GM12892 (cell line): ENCODE results near the gene PDIA6.
"Not testable (repeated sequence)": the region's sequence is repeated elsewhere in the genome, so short reads cannot be mapped to it uniquely, and the experiment has no call there.

Experiments
- DNase-seq: peaks from one replicate; pipeline ENCODE4 v3.0.0; 2011; ENCODE audit not compliant: insufficient read length
- FAIRE-seq: peaks from 2 replicates; lab custom pipeline; 2011; peaks lifted over from hg19 to GRCh38; lab: Jason Lieb, UNC
- POLR2A ChIP-seq: IDR thresholded peaks from 2 replicates; pipeline ENCODE4 v1.6.1; 2011; ENCODE audit warnings: low read depth, low read length, control low read depth
- POLR2AphosphoS5 ChIP-seq: IDR thresholded peaks from 2 replicates; pipeline ENCODE4 v1.6.1; 2011; ENCODE audit warnings: low read depth, low read length, control low read depth
- TAF1 ChIP-seq: IDR thresholded peaks from 2 replicates; pipeline ENCODE4 v1.6.1; 2011; ENCODE audit warnings: low read depth, mild to moderate bottlenecking, control low read depth, low read length, borderline replicate concordance

Gene PDIA6

DNA sequence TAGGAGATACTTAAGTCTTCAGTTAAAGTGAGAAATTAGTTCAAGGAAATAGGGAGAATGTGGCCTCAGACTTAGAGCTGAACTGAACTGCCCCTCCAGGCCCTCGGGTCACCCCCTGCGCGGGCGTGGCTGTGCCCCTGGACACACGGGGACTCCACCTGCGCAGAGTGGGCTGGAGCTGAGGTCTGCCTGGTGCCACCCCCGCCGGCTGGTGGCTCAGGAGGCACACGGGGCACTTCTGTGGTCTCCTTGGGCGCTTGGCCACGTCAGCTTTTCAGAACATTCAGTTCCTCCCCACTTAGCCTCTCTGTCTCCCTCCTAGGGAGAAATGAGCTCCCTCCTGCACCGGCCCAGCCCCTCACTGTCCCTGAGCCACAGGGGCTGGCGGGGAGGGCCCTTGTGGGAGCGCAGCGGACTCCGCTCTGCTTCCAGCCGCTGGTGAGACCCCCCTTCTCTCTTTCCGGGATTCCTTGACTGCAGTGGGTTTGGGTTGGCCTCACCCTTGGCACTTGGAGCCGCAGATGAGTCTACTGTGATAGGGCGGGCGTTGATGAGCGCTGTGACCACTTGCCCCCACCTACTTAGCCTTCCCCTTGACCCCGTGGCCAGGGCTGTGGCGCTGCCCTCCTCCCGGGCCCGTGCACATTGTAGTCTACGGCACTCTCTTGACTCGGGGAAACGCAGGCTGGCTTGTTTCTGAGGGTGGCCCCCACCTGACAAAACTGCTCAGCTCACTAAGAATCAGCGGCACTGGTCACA lies 18.2 kb upstream of the PDIA6 start:
- no peak for DNase-seq
- FAIRE-seq, result no peak
- TF ChIP-seq TAF1, result no peak
- TF ChIP-seq POLR2A, result no peak

DNA sequence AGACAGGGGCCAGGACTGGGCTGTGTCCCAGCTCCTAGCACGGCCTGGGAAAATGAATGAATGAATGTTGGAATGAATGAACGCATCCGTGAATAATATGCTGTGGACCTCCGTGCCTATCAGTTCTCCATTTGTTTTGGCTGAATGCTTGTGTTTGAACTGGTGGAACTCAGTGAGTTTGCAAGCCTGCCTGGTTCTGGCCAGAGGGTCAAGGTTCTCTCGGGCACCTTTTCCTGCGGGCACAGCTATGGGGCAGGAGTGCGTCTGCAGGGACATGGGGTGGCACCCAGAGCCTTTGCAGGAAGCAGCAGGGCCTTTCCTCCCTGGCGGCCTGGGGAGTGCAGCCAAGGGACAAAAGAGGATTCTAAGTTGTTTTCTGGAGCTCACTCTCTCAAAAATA lies 17.6 kb upstream of the PDIA6 start:
- no peak for FAIRE-seq
- TF ChIP-seq POLR2A, result no peak
- TF ChIP-seq POLR2AphosphoS5, result no peak
- no peak for TF ChIP-seq TAF1
- no peak for DNase-seq

DNA sequence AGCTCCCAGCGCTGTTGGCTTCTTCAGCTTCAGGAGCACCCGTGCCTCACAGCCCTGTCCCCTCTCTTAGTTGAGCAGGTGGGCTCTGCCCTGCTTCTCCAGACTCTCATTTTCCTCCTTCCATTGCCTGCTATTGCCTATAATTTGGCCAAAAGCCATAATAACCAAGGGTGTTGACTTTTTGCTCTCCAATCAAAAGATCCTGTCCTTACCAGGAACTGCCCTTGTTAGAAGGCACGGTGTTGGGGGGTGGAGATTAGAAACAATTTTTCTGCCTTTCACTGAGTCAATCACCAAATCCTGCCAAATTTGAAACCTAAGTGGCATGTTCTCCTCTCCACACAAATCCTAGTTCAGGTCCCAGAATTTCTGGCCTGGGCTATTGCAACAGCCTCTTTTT lies 16.7 kb upstream of the PDIA6 start:
- FAIRE-seq (no peak), DNase-seq (no peak)
- TF ChIP-seq POLR2AphosphoS5 (no peak), POLR2A (no peak), TAF1 (no peak)

DNA sequence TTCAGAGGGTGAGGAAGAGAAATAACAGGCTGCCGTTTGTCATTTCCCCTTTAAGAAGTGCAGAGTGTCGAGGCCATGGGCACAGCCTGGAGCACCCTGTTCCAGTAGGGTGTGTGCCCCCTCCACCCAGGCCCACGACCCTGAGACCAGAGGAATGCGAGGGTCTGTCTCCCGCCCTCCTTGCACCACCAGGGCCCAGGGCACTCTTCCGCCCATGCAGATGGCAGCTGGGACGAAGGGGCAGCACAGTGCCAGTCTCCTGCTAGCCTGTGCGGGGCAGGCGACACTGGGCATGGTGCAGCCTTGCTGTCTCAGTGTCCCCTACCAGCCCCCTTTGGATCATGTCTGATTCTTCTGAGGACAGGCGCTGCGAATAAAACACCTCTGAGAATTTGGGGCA lies 15.8 kb upstream of the PDIA6 start:
- no peak for TF ChIP-seq POLR2AphosphoS5
- TF ChIP-seq POLR2A, result no peak
- no peak for TF ChIP-seq TAF1
- no peak for FAIRE-seq
- no peak for DNase-seq

DNA sequence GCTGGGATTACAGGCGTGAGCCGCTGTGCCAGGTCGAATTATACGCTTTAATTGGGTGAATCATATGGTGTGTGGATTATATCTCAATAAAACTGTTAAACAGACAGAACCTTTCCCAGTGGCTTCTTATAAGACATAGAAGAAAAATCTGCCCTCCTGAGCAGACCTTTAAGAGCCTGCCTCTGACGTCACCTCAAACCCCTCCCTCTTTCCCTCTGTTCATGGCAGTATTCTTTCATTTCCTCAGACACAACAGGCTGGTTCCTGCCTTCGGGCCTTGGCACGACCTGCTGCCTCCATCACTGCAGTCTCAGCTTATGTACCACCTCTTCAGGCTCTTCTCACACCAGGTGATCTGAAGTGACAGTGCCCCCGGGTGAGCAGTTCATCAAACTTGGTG lies 14.0 kb upstream of the PDIA6 start:
- DNase-seq, result no peak
- TF ChIP-seq POLR2A (no peak), TAF1 (no peak), POLR2AphosphoS5 (no peak)
- FAIRE-seq, result no peak

DNA sequence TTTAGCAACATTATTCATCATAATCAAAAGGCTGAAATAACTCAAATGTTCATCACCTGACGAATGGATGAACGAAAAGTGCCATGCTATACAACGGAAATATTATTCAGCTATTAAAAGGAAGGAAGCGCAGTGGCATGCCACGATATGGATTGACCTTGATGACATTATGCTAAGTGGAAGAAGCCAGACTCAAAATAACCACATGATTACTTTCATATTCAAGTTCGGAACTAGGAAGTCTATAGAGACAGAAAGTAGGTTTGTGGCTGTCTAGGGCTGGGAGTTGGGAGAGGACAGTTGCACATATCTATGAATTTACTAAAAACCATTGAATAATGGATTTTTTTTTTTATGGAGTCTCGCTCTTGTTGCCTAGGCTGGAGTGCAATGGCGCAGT lies 13.4 kb upstream of the PDIA6 start:
- no peak for DNase-seq
- no peak for TF ChIP-seq TAF1
- no peak for TF ChIP-seq POLR2AphosphoS5
- TF ChIP-seq POLR2A, result no peak
- no peak for FAIRE-seq

DNA sequence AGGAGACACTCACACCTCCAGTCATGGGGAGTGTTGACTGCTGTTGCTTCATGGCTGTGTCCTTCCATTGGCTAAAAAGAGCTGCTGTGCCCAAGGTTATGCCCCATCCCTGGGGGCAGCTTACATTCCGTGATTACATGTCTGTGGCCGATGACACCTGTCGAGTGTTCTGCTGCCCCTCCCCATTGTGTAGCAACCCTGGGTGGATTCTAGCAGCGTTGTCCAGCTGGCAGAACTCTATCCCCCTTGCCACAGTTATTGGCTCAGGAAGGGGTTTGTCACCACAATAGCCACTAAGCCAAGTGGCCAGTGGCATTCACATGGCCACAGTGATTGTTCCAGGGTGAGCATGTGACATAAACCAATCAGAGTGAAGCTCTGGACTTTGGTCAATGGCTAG lies 11.6 kb upstream of the PDIA6 start:
- TF ChIP-seq POLR2AphosphoS5 (no peak), TAF1 (no peak), POLR2A (no peak)
- DNase-seq, result no peak
- no peak for FAIRE-seq

DNA sequence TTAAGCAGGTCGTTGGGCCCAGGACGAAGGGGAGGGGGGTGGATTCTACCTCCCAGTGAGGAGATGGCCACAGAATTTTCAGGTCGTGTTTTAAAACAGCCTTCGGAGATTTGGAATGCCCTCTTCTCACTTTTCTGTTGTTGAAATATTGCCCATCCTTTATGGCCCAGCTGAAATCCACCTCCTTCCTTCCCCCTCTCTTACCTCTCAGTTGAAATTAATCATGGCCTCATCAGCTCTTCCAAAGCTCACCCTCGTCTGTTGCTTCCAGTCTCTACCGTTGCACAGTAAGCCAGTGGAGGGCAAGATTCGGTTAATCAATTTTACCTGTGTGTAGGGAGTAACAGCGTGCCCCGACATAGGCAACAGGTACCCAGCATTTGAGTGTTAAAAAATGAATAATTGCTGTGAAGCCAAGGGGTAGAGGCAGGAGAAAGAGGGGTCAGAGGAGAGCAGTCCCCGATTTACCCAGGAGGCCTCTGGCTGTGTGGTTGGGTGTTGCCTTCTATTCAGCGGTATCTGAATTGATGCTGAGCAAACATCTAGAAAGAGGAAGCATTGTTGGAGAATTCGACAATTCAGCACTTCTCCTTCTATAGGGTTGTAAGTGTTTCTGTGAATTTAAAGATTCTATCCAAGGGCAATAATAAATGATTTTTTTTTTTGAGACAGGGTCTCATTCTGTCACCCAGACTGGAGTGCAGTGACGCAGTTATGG lies 8.6 kb upstream of the PDIA6 start:
- no peak for DNase-seq
- FAIRE-seq, result no peak

DNA sequence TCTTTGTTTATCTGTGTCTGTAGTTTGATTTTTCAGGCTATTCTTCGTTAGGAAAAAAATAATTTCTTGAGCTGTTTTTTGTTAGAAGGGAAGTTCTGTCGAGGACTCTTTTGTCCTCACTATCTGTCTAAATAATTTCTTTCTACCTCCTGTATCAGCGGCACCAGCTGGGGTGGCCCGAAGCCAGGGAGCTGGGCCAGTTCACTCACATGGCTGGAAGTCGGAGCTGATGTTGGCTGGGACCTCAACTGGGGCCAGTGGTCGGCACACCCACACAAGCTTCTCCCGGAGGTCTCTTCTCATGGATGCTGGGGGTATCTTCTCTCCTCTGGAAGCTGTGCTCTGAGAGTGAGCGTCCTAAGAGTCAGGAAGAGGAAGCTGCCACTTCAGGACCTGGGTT lies 8.0 kb upstream of the PDIA6 start:
- FAIRE-seq (no peak), DNase-seq (no peak)
- TF ChIP-seq TAF1 (no peak), POLR2A (no peak), POLR2AphosphoS5 (no peak)

More for the DNA sequence above, 8.6 kb upstream of the PDIA6 start:
- TF ChIP-seq POLR2AphosphoS5 (no peak), POLR2A (no peak), TAF1 (no peak)

DNA sequence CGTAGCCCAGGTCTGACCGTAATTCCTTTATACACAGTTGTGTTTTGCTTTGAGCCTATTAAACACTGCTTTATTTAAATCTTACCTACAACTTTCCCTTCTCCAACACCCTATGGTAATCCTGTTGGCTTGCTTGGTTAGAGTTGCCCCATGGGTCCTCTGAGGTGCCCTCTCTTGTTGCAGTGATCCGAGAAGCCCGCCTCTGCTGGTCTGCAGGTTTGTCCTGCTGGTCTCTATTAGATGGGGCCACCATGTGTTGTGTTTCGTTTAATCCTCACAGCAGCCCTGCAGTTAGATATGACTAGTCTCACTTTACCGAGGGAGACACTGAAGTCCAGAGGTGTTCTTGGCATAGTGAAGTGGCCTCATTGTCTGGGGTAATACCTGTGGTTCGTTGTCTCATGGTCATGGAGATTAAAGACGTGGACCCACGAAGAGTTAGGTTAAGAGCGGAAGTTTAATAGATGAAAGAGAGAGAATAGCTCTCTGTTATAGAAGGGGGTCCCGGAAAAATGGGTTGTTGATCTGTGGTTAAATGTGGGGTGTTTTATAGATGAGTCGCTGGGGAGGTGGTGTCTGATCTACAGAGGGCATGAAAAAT lies 7.2 kb upstream of the PDIA6 start:
- TF ChIP-seq POLR2AphosphoS5, result no peak
- TF ChIP-seq POLR2A, result no peak
- no peak for TF ChIP-seq TAF1
- FAIRE-seq, result no peak
- DNase-seq, result no peak

DNA sequence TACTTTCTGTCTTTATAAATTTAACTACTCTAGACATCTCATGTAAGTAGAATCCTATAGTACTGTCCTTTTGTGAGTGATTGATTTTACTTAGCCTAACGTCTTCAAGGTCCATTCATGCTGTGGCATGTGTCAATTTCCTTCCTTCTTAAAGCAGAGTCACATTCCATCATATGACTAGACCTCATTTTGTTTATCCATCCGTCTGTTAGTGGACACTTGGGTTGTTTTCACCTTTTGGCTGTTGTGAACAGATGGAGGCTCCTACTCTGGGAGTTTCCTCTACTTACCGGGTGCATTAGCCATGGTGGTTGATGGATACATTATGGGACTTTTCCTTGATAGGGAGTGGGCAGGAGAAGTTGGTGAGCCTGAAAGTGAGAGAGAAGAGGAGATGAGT lies 6.4 kb upstream of the PDIA6 start:
- TF ChIP-seq TAF1 (no peak), POLR2A (no peak), POLR2AphosphoS5 (no peak)
- DNase-seq (no peak), FAIRE-seq (no peak)

DNA sequence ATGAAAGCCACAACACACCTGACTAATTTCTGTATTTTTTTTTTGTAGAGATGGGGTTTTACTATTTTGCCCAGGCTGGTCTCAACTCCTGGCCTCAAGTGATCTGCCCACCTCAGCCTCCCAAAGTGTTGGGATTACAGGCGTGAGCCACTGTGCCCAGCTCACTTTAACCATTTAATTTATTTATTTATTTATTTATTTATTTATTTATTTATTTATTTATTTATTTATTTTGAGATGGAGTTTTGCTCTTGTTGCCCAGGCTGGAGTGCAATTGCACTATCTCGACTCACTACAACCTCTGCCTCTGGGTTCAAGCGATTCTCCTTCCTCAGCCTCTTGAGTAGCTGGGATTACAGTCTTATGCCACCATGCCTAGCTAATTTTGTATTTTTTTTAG lies 5.7 kb upstream of the PDIA6 start:
- not testable (repeated sequence) for FAIRE-seq, DNase-seq
